K562 (cell line): ENCODE data around the gene EGLN1.

Experiments used
- CBX5 ChIP-seq: IDR thresholded peaks from 2 replicates; pipeline ENCODE4 v1.6.1; 2014; ENCODE audit warnings: low read depth, borderline replicate concordance
- SP2 ChIP-seq: IDR thresholded peaks from 2 replicates; pipeline ENCODE4 v1.6.1; 2011; ENCODE audit warnings: mild to moderate bottlenecking, low read depth, low read length, moderate library complexity; ENCODE audit not compliant: poor library complexity, severe bottlenecking; ENCODE audit errors: extremely low read depth
- ZNF766 ChIP-seq: fragments of 200-800 bp; sonication (Bioruptor generic); conservative IDR thresholded peaks from 2 replicates; pipeline ENCODE4 v1.6.1; 2016; ENCODE audit warnings: missing genetic modification characterization, missing compliant biosample characterization

GRCh38 chr1:231418741-231419107 is 3.4 kb downstream of the EGLN1 start:
- no peak for TF ChIP-seq ZNF766 (CRISPR knock-in tag)
- TF ChIP-seq SP2 = no peak
- TF ChIP-seq CBX5 = no peak
